SK-N-SH (cell line): ENCODE results near the gene REV1. TPM values are rescaled to one million over a fixed set of nuclear protein-coding genes. Genes with fewer than 3 reads are reported as not detected.

ENCODE experiments used
- CTCF ChIA-PET: fragments of 300-600, 350-600 bp; formaldehyde crosslinking; extraction: SDS; loops from one replicate; lab custom pipeline; 2021; lab: Yijun Ruan, JAX
- POLR2A ChIA-PET: fragments of 350-600 bp; sonication (Branson Sonifier 250); formaldehyde crosslinking; extraction: SDS; loops from one replicate; lab custom pipeline; 2020; ENCODE audit warnings: antibody characterized with exemption, inconsistent platforms; lab: Yijun Ruan, JAX
- DNase-seq: peaks from one replicate; pipeline ENCODE4 v3.0.0; 2012
- H2AFZ ChIP-seq: fragments of 200-600 bp; sonication (generic); 2 replicates; pipeline ENCODE4 v1.8.1; 2016; ENCODE audit warnings: antibody characterized with exemption, mild to moderate bottlenecking, low read depth
- H3F3A ChIP-seq: fragments of 200-600 bp; sonication (generic); replicated peaks from 2 replicates; pipeline ENCODE3; 2016; ENCODE audit warnings: antibody characterized with exemption, mild to moderate bottlenecking; ENCODE audit not compliant: insufficient read depth
- H3K27ac ChIP-seq, 2 experiments: fragments of 200-500 bp in 1 of 2; fragments of 200-600 bp in 1 of 2; sonication (Bioruptor generic) in 1 of 2; sonication (generic), shearing (Covaris generic) in 1 of 2; 2 replicates each; pipeline versions ENCODE4 v1.5.1 to v1.6.1; 2014 to 2016; ENCODE audit warnings: low read depth in 2 of 2, inconsistent platforms in 1 of 2, low read length in 1 of 2, mild to moderate bottlenecking in 1 of 2, mixed read lengths in 1 of 2
- H3K27me3 ChIP-seq: fragments of 200-600 bp; sonication (generic), shearing (Covaris generic); 2 replicates; pipeline ENCODE4 v1.6.1; 2016; ENCODE audit warnings: mixed run types; ENCODE audit not compliant: insufficient read depth
- H3K36me3 ChIP-seq, 2 experiments: fragments of 200-500 bp in 1 of 2; fragments of 200-600 bp in 1 of 2; sonication (Bioruptor generic) in 1 of 2; sonication (generic) in 1 of 2; replicated peaks in 1 of 2; 2 replicates each; pipeline versions ENCODE3 to v1.5.1; 2014 to 2016; ENCODE audit warnings: low read length in 1 of 2, mild to moderate bottlenecking in 1 of 2; ENCODE audit not compliant: insufficient read depth in 2 of 2, control insufficient read depth in 1 of 2
- H3K4me1 ChIP-seq, 2 experiments: fragments of 200-500 bp in 1 of 2; fragments of 200-600 bp in 1 of 2; sonication (Bioruptor generic) in 1 of 2; sonication (generic), shearing (Covaris generic) in 1 of 2; 2 replicates each; pipeline versions ENCODE4 v1.5.1 to v1.6.1; 2014 to 2016; ENCODE audit warnings: low read depth in 1 of 2, low read length in 1 of 2, mixed run types in 1 of 2; ENCODE audit not compliant: insufficient read depth in 2 of 2, control insufficient read depth in 1 of 2
- H3K4me2 ChIP-seq: fragments of 200-600 bp; sonication (generic), shearing (Covaris generic); 2 replicates; pipeline ENCODE4 v1.6.1; 2017; ENCODE audit warnings: mixed run types
- H3K4me3 ChIP-seq, 2 experiments: fragments of 200-500 bp in 1 of 2; fragments of 200-600 bp in 1 of 2; sonication (Bioruptor generic) in 1 of 2; sonication (generic), shearing (Covaris generic) in 1 of 2; 2 replicates each; pipeline versions ENCODE4 v1.5.1 to v1.8.1; 2014 to 2016; ENCODE audit warnings: low read depth in 2 of 2, inconsistent platforms in 1 of 2, low read length in 1 of 2, mild to moderate bottlenecking in 1 of 2, mixed read lengths in 1 of 2, moderate library complexity in 1 of 2
- H3K79me2 ChIP-seq: fragments of 200-600 bp; sonication (generic); 2 replicates; pipeline ENCODE4 v1.8.1; 2017; ENCODE audit warnings: mild to moderate bottlenecking; ENCODE audit not compliant: insufficient read depth
- H3K9ac ChIP-seq: fragments of 200-600 bp; sonication (generic); 2 replicates; pipeline ENCODE4 v1.6.1; 2017; ENCODE audit warnings: mixed run types
- H3K9me2 ChIP-seq: fragments of 200-600 bp; sonication (generic); 2 replicates; pipeline ENCODE4 v1.6.1; 2017; ENCODE audit warnings: mixed run types
- H3K9me3 ChIP-seq: fragments of 200-600 bp; sonication (generic); 2 replicates; pipeline ENCODE4 v1.6.1; 2017; ENCODE audit warnings: mixed run types, mild to moderate bottlenecking, moderate library complexity
- H4K20me1 ChIP-seq: fragments of 200-600 bp; sonication (generic); 2 replicates; pipeline ENCODE4 v1.6.1; 2017; ENCODE audit warnings: mild to moderate bottlenecking, mixed run types; ENCODE audit not compliant: insufficient read depth
- CHD2 ChIP-seq: fragments of 150-350 bp; IDR thresholded peaks from 2 replicates; pipeline ENCODE4 v1.6.1; 2018; ENCODE audit warnings: low read length; ENCODE audit not compliant: partially characterized antibody
- ELF1 ChIP-seq: IDR thresholded peaks from 2 replicates; pipeline ENCODE4 v1.4.0; 2012
- FOXM1 ChIP-seq: IDR thresholded peaks from 2 replicates; pipeline ENCODE4 v1.4.0; 2012; ENCODE audit warnings: low read depth, mild to moderate bottlenecking
- GATA2 ChIP-seq: sonication (generic); formaldehyde crosslinking; IDR thresholded peaks from 2 replicates; pipeline ENCODE4 v1.5.0; 2020; ENCODE audit warnings: mild to moderate bottlenecking, missing genetic modification reagents
- IRF3 ChIP-seq: fragments of 150-350 bp; IDR thresholded peaks from 2 replicates; pipeline ENCODE4 v1.6.1; 2016; ENCODE audit warnings: mild to moderate bottlenecking, low read depth, low read length
- MAX ChIP-seq: IDR thresholded peaks from 2 replicates; pipeline ENCODE4 v1.4.0; 2012; ENCODE audit warnings: low read depth
- MEF2A ChIP-seq: IDR thresholded peaks from 2 replicates; pipeline ENCODE4 v1.4.0; 2012; ENCODE audit warnings: low read depth, borderline replicate concordance
- MXI1 ChIP-seq: IDR thresholded peaks from 2 replicates; pipeline ENCODE4 v1.6.1; 2012; ENCODE audit warnings: mild to moderate bottlenecking, low read depth, low read length, improper control_type of control experiment
- NFIC ChIP-seq: IDR thresholded peaks from 2 replicates; pipeline ENCODE4 v1.4.0; 2012; ENCODE audit warnings: borderline replicate concordance
- PBX3 ChIP-seq: IDR thresholded peaks from 2 replicates; pipeline ENCODE4; 2012
- RAD21 ChIP-seq: IDR thresholded peaks from 2 replicates; pipeline ENCODE4 v1.6.1; 2012; ENCODE audit warnings: mild to moderate bottlenecking, low read length
- RCOR1 ChIP-seq: fragments of 150-350 bp; IDR thresholded peaks from 2 replicates; pipeline ENCODE4 v1.6.1; 2017; ENCODE audit warnings: antibody characterized with exemption, low read length
- SIN3A ChIP-seq: IDR thresholded peaks from 2 replicates; pipeline ENCODE4 v1.6.1; 2012; ENCODE audit warnings: low read depth, mild to moderate bottlenecking, low read length, moderate library complexity, borderline replicate concordance
- TCF12 ChIP-seq: IDR thresholded peaks from 2 replicates; pipeline ENCODE4 v1.4.0; 2012
- TEAD4 ChIP-seq: IDR thresholded peaks from 2 replicates; pipeline ENCODE4 v1.4.0; 2012; ENCODE audit warnings: mild to moderate bottlenecking, borderline replicate concordance; ENCODE audit not compliant: insufficient read depth
- USF1 ChIP-seq: IDR thresholded peaks from 2 replicates; pipeline ENCODE4 v1.4.0; 2012; ENCODE audit warnings: low read depth, borderline replicate concordance
- USF2 ChIP-seq: fragments of 150-350 bp; IDR thresholded peaks from 2 replicates; pipeline ENCODE4 v1.6.1; 2017; ENCODE audit warnings: antibody characterized with exemption, low read length, low read depth, borderline replicate concordance
- WGBS: methylation state at CpG from one replicate; pipeline ENCODE4 v1.1.6; 2017; ENCODE audit warnings: low lambda C conversion rate; 5-methylcytosine and 5-hydroxymethylcytosine counted together
- polyA plus RNA-seq, 3 experiments: library from polyadenylated mRNA; depleted of rRNA; stranded (reverse); fragments of >200 nt; gene quantifications; 2 replicates each; pipeline ENCODE4 v1.2.3, GENCODE V29; 2012

Gene REV1
- polyA plus RNA-seq, 1 of the 3 experiments (the other 2 are of a cell fraction): 15.9 TPM

GRCh38 chr2:99484205-99484604 is 5.6 kb downstream of the REV1 start:
- WGBS: 89% methylated on average over 2 of the region's 2 CpGs
- Histone ChIP-seq H3K9me3 (no peaks in the 10 kb centered on the region), H3K9me2 (no peaks in the 10 kb centered on the region), H3F3A (no peaks in the 10 kb centered on the region), H3K36me3 (peaks cover 0 to 2% of the 10 kb centered on the region in 2 experiments), H2AFZ (no peak overlapping the region), H3K4me2 (no peak overlapping the region), H3K9ac (no peak overlapping the region), H4K20me1 (peaks cover 90% of the 10 kb centered on the region), H3K27ac (no peak overlapping the region), H3K4me3 (no peak overlapping the region), H3K27me3 (no peaks in the 10 kb centered on the region), H3K4me1 (peaks cover 0 to 16% of the 10 kb centered on the region in 2 experiments; a peak in 2 of 4 replicates), H3K79me2 (peaks cover 100% of the 10 kb centered on the region)
- ChIA-PET POLR2A (no interaction called here), CTCF (interaction anchor here (0.6 to 3.1 kb wide), 2 partner anchors 147 to 583 kb away, joined by 3 to 10 read pairs; partner anchors contain the start of genes EIF5B and TXNDC9)
- no peak for DNase-seq
- TF ChIP-seq SIN3A (no peak), FOXM1 (no peak), CHD2 (no peak), ELF1 (no peak), TCF12 (no peak), USF1 (no peak), RAD21 (no peak), NFIC (no peak), RCOR1 (no peak), GATA2 (CRISPR knock-in tag) (no peak), MAX (no peak), IRF3 (no peak), TEAD4 (no peak)

- WGBS: 67% methylated on average over 1 of the region's 1 CpG
- Histone ChIP-seq H3K27ac (no peak overlapping the region), H2AFZ (no peak overlapping the region), H3K9ac (no peak overlapping the region), H3K79me2 (peaks cover 100% of the 10 kb centered on the region), H3K9me2 (no peaks in the 10 kb centered on the region), H3K36me3 (peaks cover 0 to 2% of the 10 kb centered on the region in 2 experiments), H3K4me1 (peaks cover 0 to 4% of the 10 kb centered on the region in 2 experiments; a peak in 2 of 4 replicates), H3K4me2 (no peak overlapping the region)
- CTCF ChIA-PET: interaction anchor here (1.6 kb wide), 1 partner anchor 779 kb away, joined by 5 read pairs; no protein-coding TSS in a partner anchor
- DNase-seq: no peak
- TF ChIP-seq MXI1 (no peak), PBX3 (no peak), MEF2A (no peak), USF2 (no peak)
- TF ChIP-seq, all 33 proteins: peak for 0
- H3K9me3 ChIP-seq: no peaks in the 10 kb centered on the region
- POLR2A ChIA-PET: interaction anchor here (1.0 kb wide), 1 partner anchor 936 kb away, joined by 3 read pairs; the partner anchor contains the start of gene CHST10
- no peaks in the 10 kb centered on the region for H3K27me3 ChIP-seq
- peaks cover 90% of the 10 kb centered on the region for H4K20me1 ChIP-seq
- no peaks in the 10 kb centered on the region for H3F3A ChIP-seq
- H3K4me3 ChIP-seq: no peak overlapping the region
These were observed 7.9 kb downstream of the REV1 start for GRCh38 chr2:99481941-99482340.
